K562 (cell line): ENCODE results near the gene ZMYND19.

Experiments
- POLR3A ChIP-seq: IDR thresholded peaks from 2 replicates; pipeline ENCODE4 v1.6.1; 2011; ENCODE audit warnings: borderline replicate concordance, mild to moderate bottlenecking, moderate library complexity; ENCODE audit not compliant: insufficient read length, insufficient read depth; ENCODE audit errors: extremely low read depth
- RERE ChIP-seq: sonication (generic); formaldehyde crosslinking; IDR thresholded peaks from 2 replicates; pipeline ENCODE4 v1.8.0; 2023; ENCODE audit warnings: missing genetic modification reagents, mild to moderate bottlenecking, borderline replicate concordance
- SMARCA5 ChIP-seq: fragments of 450-650 bp; IDR thresholded peaks from 2 replicates; pipeline ENCODE4 v1.6.1; 2016
- TRIM24 ChIP-seq, 2 experiments: fragments of 450-650 bp; IDR thresholded peaks; 2 replicates each; pipeline ENCODE4 v1.6.1; 2016
- ZNF263 ChIP-seq: sonication (generic); formaldehyde crosslinking; IDR thresholded peaks from 2 replicates; pipeline ENCODE4 v1.8.0; 2022; ENCODE audit warnings: mild to moderate bottlenecking, missing genetic modification reagents, borderline replicate concordance
- ZNF274 ChIP-seq: IDR thresholded peaks from 2 replicates; pipeline ENCODE4 v1.6.1; 2011; ENCODE audit warnings: low read depth, mild to moderate bottlenecking, low read length, moderate library complexity, borderline replicate concordance

DNA sequence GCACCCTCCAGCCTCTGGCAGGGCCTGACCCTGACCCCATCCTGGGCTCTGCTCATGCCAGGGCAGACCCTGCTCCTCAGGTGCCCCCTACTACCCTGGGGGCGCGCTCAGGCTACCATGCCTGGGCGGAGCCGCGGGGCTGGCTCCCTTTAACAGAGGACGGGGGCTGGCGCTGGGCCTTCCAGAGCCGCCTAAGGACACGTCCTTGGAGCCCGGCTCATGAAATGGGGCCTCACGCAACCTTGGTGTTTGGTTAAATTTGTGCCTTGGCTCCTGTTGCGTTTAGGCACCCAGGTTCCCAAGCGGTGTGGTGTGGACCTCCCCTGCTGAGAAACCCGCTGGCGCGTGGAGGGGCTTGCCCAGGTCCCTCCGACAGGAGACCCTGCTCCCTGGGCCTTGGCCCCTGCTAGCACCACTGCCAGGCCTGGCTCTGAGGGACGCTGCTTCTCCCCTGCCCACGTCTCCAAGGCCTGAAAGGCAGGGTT lies 25.1 kb upstream of the ZMYND19 start:
- TF ChIP-seq SMARCA5 (no peak), RERE (CRISPR knock-in tag) (no peak), ZNF263 (CRISPR knock-in tag) (no peak), ZNF274 (no peak), POLR3A (no peak), TRIM24 (IDR thresholded peaks at IDR 0.05) (no peak)
